Measurements from ENCODE around the gene MRPS27.

Gene MRPS27

GRCh38 chr5:72188166-72188565 is 131.9 kb downstream of the MRPS27 start:
- DNase-seq (ENCODE audit: low read depth) = no peak
- no peak for TF ChIP-seq CTCF (conservative IDR thresholded peaks at IDR 0.05; ENCODE audit: control insufficient read depth, insufficient read depth, low read depth, low read length)
- no peak overlapping the region for H3K4me3 ChIP-seq (ENCODE audit: control insufficient read depth, low read depth, low read length)

GRCh38 chr5:72187388-72188075 is 132.5 kb downstream of the MRPS27 start:
- H3K4me3 ChIP-seq (ENCODE audit: control insufficient read depth, low read depth, low read length) = no peak overlapping the region
- TF ChIP-seq CTCF (conservative IDR thresholded peaks at IDR 0.05; ENCODE audit: control insufficient read depth, insufficient read depth, low read depth, low read length) = no peak
- DNase-seq (ENCODE audit: low read depth) = peak; percentile 67

GRCh38 chr5:72185496-72186329 is 134.3 kb downstream of the MRPS27 start:
- H3K4me3 ChIP-seq (ENCODE audit: control insufficient read depth, low read depth, low read length) = no peak overlapping the region
- DNase-seq (ENCODE audit: low read depth) = peak; percentile 86
- TF ChIP-seq CTCF (conservative IDR thresholded peaks at IDR 0.05; ENCODE audit: control insufficient read depth, insufficient read depth, low read depth, low read length) = no peak

DNA sequence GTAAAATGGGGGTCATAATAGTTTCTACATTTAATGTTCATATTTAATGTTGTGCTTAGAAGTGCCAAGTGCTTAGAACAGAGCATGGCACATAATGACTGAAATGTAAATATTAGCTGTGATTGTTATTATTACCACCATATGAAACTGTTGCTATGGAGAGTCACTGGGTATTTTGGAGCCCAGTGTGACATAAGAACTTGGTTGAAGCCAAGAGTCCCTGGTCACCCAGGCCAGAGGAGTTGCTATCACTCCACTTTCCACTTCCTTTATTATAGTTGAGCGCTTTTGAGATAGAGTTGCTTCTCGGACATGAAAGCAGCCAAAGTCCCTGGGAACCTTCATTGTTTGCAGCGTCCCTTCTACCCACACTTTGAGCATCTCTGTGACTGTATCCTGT is 135.6 kb downstream of the MRPS27 start:
- TF ChIP-seq CTCF (conservative IDR thresholded peaks at IDR 0.05; ENCODE audit: control insufficient read depth, insufficient read depth, low read depth, low read length) = no peak
- H3K4me3 ChIP-seq (ENCODE audit: control insufficient read depth, low read depth, low read length) = no peak overlapping the region
- DNase-seq (ENCODE audit: low read depth) = no peak

DNA sequence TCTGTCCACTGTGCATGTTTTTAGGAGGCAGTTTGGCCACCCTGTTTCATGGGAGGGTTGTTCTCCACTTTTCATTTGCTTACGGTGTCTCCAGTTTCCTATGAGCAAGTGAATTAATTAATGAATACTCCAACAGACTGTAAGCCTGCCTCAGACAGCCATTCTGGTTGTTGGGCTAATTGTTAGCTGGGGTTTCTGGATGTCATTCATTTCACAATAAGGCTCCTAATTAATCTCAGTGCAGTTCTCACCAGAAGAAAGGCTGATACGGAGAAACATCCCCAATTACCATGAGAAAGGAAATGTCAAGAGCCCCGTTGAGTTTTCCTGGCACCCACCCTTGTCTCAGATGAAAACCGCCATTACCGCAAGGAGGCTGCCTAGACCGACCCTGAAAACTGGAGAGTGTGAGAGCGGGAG is 136.9 kb downstream of the MRPS27 start:
- no peak for TF ChIP-seq CTCF (conservative IDR thresholded peaks at IDR 0.05; ENCODE audit: control insufficient read depth, insufficient read depth, low read depth, low read length)
- H3K4me3 ChIP-seq (ENCODE audit: control insufficient read depth, low read depth, low read length) = no peak overlapping the region
- DNase-seq (ENCODE audit: low read depth) = no peak

- no peak overlapping the region for H3K4me3 ChIP-seq (ENCODE audit: control insufficient read depth, low read depth, low read length)
- TF ChIP-seq CTCF (conservative IDR thresholded peaks at IDR 0.05; ENCODE audit: control insufficient read depth, insufficient read depth, low read depth, low read length) = no peak
- no peak for DNase-seq (ENCODE audit: low read depth)
Observed at GRCh38 chr5:72182686-72183085, 137.4 kb downstream of the MRPS27 start.
